C1 segment of cervical spinal cord (tissue), 14 donors: ENCODE measurements around the gene CCDC85A.

ENCODE experiments used
- DNase-seq, 14 donors: peaks; one replicate each; lab custom pipeline; 2025; lab: John Stamatoyannopoulos, UW

The CCDC85A gene

GRCh38 chr2:56361844-56362243 lies 178.1 kb downstream of the CCDC85A start:
- no peak for DNase-seq

DNA sequence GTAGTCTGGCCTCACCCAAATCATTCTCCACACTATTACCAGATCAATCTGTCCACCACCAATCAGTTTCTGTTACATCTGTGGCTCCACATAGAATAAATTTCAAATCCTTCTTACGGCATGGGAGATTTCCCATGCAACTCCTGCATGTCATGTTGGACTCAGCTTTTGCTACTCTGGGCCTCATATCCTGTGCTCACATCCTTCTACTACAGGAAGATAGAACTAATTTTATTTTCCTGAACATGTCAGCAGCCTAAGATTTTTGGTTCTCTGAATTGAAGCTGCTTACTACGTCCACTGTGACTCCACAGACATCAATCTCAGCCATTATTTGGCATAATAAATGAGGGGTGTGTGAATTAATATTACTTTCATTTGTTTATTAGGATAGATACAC lies 181.1 kb downstream of the CCDC85A start:
- DNase-seq, result no peak

- DNase-seq, result no peak
Measured at GRCh38 chr2:56369316-56369715, 185.5 kb downstream of the CCDC85A start.

DNA sequence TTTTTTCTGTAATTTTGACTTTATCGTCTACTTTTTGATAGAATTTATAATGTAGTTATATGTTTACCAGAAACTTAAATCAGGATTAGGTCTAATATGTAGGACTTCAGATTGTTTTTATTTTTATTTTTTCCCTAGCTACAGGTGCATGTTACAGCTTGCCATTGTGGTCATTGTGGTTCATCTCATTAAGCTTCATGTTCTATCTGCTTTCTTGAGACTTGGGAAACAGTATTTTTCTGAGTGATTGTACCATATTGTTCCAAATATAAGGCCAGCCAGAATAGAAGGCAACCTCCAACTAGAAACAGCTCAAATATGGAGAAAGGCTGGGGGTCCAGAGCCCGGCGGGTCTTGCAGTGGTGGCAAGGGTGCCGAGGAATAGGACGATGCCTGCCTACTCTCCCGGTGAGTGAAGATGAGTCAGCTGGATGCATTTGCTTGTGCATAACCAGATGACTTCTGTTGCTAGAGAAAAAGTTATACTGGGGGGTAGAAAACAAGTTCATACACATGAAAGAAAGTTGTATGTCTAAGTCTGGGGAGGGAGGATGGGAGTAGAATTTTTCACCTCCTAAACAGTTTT lies 188.4 kb downstream of the CCDC85A start:
- DNase-seq, result no peak

GRCh38 chr2:56375251-56375650 lies 191.5 kb downstream of the CCDC85A start:
- no peak for DNase-seq

DNA sequence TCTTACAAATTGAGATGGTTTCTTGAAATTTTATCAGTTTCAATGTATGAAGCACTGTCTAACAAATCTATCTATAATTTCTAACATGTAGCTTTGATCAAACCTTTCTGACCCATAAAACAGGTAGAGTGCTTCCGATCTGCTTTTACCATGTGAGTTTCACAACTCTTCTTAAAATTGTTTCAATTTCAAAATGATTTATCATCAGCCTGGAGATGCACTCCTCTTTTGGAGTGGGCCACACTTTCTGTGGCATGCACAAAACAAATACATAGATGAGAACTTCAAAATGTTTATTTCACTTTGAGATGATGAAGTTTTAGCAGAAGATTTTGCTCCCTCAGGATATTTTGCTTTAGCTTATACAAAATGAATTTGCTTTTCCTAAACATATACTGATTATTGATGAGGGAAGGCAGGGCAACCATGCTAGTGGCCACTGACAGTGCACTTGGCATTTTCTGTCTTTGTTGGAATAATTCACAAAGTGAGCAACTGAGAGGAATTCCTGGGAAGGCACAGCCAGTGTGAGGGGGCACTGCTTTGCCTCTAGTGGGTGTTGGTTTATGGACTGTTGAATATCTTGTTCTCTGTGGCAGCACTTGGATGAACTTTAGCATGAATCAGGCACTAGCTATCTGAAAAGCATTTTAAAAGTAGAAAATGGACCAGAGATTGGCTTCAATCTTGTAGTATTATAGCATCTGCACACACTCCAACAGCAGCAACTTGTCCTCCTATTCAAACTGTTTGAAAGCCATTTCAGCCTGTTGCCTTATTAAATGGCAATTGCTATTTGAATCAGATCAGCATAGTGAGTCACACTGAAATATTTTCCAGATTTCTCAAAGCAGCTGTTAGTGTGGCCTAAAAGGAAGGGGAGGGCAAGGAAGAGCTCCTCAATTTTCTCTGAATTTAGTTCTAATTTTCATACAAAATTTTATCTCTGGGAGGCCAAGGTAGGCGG lies 193.2 kb downstream of the CCDC85A start:
- no peak for DNase-seq

GRCh38 chr2:56379066-56379465 lies 195.3 kb downstream of the CCDC85A start:
- DNase-seq, result no peak

DNA sequence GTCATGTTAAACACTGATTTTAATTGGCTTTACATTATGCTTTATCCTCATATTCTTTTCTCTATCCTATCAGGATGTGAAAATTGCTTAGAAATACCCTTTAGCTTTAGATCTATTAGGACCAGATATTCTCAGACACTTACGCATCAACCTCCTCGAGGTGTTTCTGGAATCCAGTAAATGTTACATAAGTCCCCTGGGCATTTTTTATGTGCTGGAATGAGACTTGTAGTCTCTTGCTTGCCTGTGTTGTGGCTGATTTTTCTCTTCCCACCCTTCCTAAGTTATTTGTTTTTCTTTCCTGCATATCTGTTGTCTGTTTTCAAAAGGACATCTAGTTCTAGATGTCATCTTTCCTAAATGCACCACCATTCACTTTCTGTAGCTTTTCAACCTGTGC lies 197.1 kb downstream of the CCDC85A start:
- no peak for DNase-seq

- no peak for DNase-seq
Measured at GRCh38 chr2:56382466-56382865, 198.7 kb downstream of the CCDC85A start.

DNA sequence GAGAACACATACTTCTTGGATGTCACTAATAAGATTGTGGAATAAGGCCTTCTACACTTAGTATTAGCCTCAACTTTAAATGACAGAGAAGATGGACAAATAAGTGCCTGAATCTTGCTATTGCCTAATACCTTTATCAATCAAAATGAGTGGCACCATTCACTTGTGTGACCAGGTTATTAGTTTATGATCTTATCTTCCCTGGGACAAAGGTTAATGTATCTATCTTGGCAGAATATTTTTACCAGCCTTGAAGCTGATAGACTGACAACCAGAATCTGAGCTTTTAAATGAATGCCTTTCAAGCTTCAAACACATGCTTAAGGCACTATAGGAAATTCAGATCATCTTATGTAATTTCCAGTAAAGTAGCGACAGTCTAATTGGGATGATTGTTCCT lies 202.9 kb downstream of the CCDC85A start:
- DNase-seq, result no peak

GRCh38 chr2:56390644-56391043 lies 206.9 kb downstream of the CCDC85A start:
- DNase-seq, result no peak

DNA sequence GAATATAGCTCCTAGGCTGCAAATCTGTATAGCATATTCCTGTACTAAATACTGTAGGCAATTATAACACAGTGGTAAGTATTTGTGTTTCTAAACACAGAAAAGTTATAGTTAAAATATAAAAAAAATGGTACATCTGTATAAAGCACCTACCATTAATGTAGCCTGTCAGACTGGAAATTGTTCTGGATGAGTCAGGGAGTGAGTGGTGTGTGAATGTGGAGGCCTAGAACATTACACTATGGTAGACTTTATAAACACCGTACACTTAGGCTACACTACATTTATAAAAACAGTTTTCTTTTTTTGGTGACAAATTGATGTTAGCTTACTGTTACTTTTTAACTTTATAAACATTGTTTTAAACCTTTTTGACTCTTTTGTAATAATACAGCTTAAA lies 226.3 kb downstream of the CCDC85A start:
- no peak for DNase-seq

- DNase-seq, result no peak
Measured at GRCh38 chr2:56416500-56417176, 232.8 kb downstream of the CCDC85A start.
